T-helper 22 cell (primary cell): Measurements from ENCODE around the gene GBP3.
"Not testable (repeated sequence)": the region's sequence is repeated elsewhere in the genome, so short reads cannot be mapped to it uniquely, and the experiment has no call there.

Experiments used
- DNase-seq: peaks from one replicate; pipeline ENCODE4 v3.0.0-alpha.2; 2020; ENCODE audit warnings: low read depth

GBP3 gene

DNA sequence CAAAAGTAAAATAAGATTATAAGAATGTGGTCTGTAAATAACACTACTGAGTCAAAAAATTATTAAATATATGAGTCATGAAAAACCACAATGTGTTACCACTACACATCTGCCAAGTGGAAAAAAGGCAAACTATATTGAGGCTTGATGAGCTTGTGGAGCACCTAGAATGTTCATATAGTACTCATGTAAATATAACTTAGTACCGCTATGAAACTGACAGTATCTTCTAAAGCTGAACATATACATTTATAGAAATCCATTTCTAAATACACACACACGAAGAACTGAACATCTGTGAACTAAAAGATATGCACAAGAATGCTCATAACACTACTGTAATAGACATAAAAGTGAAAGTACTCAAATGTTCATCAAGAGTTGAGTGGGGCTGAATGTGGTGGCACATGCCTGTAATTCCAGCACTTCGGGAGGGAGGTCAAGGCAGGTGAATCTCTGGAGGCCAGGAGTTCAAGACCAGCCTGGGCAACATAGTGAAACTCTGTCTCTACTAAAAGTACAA lies 18.5 kb upstream of the GBP3 start:
- DNase-seq, result no peak

DNA sequence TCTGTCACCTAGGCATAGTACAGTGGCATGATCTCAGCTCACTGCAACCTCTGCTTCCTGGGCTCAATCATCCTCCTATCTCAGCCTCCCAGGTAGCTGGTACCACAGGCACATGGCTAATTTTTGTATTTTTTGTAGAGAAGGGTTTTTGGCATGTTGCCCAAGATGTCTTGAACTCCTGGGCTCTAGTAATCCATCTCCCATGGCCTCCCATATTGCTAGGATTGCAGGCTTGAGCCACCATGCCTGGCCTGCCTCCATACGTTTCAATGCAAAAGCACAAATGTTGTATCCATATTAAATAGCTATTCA lies 17.6 kb upstream of the GBP3 start:
- DNase-seq, result no peak

DNA sequence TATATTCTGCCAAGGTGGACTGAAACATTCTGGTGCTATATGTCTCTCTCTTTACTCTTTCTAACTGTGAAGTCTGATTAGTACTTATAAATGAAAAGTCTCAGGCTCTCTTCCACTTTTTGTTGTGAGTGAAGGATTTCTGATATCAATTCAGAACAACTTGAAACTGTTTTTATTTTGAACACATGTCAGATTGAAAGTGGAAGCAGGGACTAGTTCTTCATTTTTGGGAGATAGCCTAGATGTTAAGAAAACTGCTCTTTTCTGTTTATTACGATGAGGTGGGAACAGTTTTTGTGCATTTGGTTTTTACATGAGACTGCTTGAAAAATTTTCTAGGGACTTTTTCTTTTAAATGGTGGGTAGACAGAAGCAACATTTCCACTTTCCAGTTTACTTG lies 14.5 kb upstream of the GBP3 start:
- DNase-seq, result no peak

DNA sequence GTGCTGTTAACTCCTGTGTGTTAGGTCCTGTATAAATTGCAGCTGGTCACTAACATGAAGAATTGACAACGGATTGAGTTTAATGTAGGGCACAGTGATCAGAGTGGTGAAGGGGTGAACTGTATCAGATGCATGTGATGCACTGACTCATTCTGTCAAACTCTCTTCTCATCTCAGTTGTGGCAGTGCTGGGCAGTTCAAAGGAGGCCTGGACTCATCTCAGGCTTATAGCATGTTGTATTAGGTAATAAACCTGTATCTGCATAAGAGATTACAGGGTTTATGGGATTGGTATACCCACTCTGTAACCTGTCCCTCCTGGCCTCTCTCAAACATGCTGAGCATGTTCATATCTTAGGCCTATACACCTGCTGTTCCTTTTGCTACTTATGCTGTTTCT lies 12.4 kb upstream of the GBP3 start:
- no peak for DNase-seq

DNA sequence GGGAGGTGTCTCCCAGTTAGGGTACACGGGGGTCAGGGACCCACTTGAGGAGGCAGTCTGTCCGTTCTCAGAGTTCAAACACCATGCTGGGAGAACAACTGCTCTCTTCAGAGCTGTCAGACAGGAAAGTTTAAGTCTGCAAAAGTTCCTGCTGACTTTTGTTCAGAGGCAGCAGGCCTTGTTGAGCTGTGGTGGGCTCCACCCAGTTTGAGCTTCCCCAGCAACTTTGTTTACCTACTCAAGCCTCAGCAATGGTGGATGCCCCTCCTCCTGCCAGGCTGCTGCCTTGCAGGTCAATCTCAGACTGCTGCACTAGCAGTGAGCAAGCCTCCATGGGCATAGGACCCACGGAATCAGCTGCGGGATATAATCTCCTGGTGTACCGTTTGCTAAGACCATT lies 11.3 kb upstream of the GBP3 start:
- not testable (repeated sequence) for DNase-seq

DNA sequence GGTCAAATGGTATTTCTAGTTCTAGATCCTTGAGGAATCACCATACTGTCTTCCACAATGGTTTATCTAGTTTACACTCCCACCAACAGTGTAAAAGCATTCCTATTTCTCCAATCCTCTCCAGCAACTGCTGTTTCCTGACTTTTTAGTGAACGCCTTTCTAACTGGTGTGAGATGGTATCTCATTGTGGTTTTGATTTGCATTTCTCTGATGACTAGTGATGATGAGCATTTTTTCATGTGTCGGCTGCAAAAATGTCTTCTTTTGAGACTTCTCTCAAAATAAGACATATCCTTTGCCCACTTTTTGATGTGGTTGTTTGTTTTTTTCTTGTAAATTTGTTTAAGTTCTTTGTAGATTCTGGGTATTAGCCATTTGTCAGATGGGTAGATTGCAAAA lies 6.4 kb upstream of the GBP3 start:
- not testable (repeated sequence) for DNase-seq

DNA sequence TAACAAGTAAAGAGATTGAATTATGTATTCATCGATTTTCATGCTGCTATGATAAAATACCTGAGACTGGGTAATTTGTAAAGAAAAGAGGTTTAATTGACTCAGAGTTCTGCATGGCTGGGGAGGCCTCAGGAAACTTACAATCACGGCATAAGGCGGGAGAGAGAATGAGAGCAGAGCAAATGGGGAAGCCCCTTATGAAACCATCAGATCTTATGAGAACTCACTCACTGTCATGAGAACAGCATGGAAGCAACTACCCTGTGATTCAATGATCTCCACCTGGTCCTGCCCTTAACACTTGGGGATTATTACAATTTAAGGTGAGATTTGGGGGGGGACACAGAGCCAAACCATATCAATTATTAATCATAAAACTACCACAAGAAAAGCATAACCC lies 3.3 kb upstream of the GBP3 start:
- DNase-seq, result no peak

DNA sequence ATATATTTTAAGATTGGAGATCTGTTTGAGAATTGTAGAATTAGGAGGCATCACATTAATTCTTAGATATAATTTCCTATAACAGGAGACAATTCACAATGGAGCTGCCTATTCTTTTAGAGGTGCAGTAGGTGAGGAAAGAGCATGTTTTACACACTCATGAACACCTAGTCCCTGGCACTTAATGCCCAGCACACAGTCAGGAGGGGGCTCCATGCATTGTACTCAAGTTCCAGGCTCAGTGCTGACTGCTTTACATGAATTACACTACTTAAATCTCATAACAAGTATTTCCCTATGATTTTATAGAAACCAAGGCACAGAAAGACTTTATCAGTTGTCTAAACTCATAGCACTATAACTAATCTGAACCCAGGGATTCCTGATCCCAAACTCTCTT lies 360 bp upstream of the GBP3 start:
- DNase-seq, result no peak

DNA sequence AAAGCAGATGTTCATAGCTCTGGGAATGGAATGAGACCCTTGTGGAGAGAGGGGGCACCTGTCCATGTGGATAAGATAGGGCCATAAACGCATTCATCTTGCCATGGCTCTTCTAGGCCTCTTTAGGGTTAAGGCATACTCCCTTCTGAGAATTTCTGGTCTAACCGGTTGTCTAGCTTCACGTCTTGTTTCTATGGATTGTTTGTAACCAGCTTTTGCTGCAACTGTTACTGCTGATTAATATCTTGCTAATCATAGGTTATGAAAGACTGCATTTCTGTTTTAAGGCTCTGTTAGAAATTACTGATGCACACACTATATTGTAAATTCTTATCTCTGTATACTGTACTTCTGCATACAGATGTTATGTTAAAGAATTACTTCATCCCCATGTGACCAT lies 4.3 kb downstream of the GBP3 start:
- not testable (repeated sequence) for DNase-seq

DNA sequence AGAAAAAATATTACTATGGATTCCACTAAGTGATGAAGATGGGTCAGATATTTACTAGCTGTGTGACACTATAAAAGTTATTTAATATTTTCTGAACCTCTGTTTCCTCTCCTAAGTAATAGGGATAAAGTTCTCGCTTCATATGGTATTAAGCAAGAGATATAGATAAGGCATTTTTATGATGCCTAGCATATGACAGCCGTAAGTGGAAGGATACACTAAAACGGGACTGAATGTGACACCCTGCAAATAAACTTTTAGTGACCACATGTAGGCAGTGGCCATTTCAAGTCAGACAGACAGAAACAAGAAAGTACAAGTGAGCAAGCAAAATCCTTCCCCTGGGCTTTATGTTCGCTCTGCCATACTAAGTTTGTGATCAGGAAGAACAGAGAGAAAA lies 14.2 kb downstream of the GBP3 start:
- no peak for DNase-seq

DNA sequence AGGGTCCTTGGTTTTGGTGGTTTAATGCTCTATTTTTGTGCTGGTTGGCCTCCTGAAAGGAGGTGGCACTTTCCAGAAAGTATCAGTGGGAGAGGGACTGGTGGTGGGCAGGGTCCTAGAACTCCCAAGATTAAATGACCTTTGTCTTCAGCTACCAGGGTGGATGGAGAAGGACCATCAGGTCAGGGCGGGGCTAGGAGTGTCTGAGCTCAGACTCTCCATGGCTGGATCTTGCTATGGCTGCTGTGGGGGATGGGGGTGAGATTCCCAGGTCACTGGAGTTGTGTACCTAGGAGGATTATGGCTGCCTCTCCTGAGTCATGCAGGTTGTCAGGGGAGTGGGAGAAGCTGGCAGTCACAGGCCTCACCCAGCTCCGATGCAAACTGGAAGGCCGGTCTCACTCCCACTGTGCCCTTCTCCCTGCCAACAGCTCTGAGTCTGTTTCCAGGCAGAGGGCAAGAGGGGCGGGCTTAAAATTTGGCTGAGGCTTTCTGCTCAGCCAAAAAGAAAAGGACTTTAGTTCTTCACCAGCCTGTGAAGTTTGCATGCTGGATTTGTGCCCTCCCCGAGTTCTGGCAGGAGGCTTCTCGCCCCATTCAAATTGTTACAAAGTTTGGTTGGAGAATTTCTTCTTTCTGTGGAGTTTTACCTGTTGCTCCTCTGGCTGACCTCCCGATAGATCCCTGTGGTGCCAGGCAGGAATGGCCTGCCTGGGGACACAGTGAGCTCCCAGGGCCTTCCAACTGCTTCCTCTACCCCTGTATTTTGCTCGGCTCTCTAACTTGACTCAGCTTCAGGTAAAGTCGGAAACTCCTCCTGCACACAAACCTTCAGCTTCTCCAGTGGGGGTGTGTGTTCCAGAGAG lies 17.1 kb downstream of the GBP3 start:
- DNase-seq, result no peak

DNA sequence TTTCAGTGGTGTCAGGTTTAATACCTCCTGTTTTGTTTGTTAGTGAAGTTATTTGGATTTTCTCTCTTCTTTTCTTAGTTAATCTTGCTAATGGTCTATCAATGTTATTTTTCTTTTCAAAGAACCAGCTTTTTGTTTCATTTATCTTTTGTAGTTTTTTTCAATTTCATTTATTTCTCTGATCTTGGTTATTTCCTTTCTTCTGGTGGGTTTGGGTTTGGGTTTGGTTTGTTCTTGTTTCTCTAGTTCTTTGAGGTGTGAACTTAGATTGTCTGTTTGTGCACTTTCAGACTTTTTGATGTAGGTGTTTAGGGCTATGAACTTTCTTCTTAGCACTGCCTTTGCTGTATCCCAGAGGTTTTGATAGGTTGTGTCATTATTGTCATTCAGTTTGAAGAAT lies 20.5 kb downstream of the GBP3 start:
- not testable (repeated sequence) for DNase-seq

DNA sequence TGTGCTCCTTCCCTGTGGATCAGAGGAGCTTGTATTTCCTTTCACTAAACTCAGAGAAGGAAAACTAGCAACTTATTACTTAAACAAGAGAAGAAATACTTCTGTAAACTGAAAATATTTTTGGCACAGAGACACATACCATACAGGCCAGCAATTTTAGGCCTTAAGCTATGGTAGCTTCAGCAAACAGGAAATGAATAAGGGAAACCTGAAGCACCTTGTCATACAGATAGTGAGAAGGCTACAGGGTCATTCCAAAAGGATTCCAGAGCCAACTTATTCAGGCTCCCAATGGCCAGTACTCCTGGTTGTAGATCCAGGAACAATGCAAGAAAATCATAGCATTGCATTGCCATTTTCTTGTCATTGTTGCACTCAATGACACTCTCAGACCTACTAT lies 21.2 kb downstream of the GBP3 start:
- no peak for DNase-seq

DNA sequence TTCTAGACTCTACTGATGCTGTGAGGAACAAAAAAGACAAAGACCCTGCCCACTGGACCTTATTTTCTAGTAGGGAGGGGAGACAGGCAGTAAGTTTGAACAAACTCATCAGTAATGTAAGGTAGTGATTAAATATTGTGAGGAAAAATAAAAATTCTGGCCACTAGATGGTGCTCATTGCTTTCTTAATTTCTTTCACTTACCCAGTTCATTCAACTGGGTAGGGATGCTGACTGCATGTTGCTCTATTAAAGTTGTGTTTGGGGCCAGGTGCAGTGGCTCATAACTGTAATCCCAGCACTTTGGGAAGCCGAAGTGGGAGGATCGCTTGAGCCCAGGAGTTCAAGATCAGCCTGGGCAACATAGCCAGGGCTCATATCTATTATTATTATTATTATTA lies 23.9 kb downstream of the GBP3 start:
- no peak for DNase-seq

DNA sequence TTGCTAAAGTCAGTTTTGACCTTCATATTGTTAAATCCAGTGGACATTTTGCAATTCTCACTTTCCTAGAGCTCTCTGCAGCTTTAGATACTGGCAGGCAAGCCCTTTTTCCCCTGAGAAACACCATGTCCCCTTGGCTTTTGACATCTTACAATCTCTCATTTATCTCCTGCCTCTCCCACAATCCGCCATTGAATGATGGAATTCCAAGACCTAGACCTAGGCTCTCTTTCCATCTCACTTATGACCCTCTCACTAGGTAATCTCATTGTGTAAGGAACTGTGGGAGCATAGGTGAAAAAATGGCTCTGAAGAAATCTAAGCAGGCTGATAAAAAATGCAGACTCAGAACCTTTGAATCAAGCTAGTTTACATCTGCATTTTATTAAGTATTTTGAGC lies 32.2 kb downstream of the GBP3 start:
- no peak for DNase-seq

DNA sequence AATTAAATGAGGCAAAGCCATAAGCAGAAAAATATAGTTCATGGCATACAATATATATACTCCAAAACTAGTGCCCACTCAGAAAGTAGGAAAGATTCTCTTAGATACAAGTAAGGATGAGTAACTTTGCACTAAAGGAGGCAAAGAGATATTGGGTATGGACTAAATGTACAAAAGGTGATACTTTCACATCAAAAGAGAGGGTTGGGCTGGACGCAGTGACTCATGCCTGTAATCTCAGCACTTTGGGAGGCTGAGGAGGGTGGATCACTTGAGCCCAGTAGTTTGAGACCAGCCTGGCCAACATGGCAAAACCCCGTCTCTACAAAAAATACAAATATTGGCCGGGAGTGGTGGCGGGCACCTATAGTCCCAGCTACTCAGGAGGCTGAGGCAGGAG lies 37.0 kb downstream of the GBP3 start:
- no peak for DNase-seq

DNA sequence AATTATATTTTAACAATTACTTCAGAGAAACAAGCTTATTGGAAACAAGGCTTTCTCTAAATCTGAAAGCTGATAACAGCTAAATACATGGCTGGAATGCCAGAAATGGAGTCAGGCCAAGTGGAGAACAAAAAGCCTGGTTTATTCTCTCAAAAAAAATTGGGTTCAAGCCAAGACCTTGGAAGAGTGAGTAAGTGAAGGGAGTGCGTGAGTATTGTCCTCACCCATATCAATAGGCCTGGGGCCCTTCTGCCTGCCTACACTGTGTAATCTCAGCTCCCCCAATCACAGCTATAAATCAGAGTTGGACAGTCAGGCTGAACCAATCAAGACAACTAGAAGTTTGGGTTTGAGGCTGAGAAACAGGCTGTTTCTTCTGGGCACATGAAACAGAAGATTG lies 37.6 kb downstream of the GBP3 start:
- no peak for DNase-seq

DNA sequence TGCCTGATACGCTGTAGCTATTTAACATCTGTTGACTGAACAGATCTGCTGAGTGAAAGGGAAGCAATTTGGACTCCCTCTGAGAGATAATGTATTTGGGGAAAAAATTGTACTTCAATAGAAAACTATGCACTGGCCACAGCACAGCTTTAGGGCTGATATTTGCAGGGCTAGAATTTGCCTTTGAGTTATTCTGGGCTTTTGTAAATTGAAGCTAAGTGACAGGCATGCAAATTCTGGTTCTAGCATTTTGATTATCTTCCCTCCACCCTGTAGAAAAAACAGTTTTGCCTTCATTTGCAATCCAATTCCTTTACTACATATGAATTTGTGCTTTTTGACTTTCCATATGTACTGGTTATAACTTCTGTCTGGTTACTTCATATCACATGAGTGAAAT lies 38.1 kb downstream of the GBP3 start:
- no peak for DNase-seq

DNA sequence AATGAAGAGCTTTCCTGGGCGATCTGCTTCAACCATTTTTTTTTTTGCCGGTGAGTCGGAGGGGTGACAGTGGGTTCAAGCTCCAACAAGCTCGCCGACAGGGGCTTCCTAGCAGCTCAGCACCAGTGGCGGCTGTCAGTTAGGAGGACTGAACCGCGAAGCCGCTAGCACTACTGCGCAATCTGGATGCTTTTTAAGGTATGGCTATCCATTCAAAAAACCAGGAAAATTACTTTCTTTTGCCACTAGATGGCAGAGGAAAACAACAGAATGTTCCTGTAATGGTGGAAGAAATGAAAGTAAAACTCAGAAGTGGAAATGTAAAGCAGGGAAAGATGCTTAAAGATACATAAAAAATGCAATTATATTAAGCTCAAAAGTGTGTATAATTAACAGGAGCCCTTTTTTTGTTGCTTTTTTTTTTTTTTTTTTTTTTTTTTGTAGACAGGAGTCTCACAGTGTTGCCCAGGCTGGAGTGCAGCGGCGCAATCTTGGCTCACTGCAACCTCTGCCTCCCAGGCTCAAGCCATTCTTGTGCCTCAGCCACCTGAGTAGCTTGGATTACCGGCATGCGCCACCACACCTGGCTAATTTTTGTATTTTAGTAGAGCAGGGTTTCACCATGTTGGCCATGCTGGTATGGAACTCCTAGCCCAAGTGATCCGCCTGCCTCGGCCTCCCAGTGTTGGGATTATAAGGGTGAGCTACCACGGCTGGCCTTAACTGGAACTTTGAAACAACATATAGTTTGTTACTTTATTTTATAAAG lies 38.7 kb downstream of the GBP3 start:
- DNase-seq, result peak; percentile 15

DNA sequence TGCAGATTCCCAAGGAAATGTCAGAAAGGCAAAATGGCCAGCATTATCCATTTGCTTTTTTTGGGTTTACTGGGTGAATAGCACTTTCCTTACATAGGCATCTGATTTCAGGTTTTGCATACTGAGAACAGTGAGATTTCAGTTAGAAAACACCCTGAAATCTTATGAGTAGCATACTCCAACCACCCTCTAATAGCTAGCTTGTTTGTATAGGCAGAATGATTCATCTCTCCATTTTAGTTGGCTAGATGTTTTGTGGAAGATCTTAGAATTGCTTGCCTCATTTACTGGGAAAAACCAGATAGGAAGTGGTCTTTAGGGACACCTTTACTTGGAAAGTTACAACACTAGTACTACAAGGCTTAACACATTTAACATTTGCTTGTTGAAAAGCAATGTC lies 40.6 kb downstream of the GBP3 start:
- no peak for DNase-seq

DNA sequence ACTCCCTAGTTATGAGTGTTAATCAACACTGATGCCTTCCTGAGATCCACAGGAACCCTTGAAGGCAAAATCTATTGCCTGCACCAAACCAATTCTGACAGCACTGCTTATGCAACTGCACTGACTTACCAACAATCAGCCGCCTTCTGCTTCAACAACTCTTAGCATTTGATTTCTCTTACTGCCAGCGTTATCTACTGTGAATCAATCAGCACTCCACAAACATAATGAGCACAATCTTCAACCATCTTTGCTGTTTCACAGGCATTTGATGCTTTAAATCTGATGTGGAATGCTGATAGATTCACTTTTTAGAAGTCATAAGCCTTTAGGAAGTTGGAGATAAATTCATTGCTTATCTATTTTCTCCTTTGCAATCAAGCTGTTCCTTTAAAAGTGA lies 41.2 kb downstream of the GBP3 start:
- DNase-seq, result not testable (repeated sequence)

DNA sequence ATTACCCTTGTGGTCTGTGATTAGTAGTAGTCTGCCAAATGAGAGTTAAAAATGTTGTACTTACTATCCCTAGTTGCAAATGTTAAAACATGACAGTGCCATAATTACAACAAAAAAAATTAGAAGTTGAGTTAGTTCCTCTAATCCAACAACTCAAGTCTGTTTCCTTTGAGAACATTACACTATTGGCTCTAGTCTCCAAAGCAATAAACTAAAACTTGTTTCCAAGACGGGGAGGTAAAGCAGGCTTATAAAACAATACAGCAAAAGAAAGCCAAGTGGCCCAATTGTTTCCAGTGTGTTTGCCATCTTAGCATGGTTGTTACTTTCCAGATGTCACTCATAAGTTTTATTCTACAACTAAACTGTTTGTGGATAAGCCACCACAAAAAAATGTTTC lies 41.8 kb downstream of the GBP3 start:
- no peak for DNase-seq

DNA sequence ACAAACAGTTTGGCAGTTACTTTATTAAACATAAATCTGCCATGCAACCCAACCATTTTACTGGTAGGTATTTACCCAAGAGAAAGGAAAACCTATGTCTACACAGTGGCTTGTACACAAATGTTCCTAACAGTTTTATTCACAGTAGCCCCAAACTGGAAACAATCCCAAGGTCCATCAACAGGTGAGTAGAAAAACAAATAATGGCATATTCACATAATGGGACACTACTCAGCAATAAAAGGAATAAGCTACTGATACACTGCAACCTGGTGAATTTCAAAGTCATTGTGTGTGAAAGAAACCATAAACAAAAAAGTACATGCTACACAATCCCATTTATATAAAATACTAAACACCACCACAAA lies 42.9 kb downstream of the GBP3 start:
- no peak for DNase-seq
